ENCODE results near the gene VWA8. TPM values are rescaled to one million over a fixed set of nuclear protein-coding genes. Genes with fewer than 3 reads are reported as not detected.
"Not testable (repeated sequence)": the region's sequence is repeated elsewhere in the genome, so short reads cannot be mapped to it uniquely, and the experiment has no call there.

Gene VWA8
- total RNA-seq, 1 experiment from 2014 or later: 11.1 TPM

DNA sequence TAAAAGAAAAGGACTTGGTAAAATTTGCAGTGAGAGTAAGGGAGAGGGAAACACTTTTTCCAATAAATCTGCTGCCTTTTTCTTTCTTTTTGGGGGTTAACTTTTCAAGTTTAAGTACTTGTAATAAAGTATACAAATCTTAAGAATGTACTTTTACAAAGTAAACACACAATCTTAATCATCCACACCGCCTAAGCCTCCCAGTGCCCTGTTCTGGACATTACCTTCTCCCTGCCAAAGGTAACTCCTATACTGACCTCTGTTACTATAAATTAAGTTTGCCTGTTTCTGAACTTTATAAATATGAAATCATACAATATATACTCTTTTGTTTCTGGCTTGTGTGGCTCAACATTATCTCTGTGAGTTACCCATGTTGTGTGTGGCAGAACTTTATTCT, 365.6 kb downstream of the VWA8 start:
- no peak for DNase-seq
- H3K36me3 ChIP-seq (replicated peaks; ENCODE audit: control insufficient read depth, insufficient read depth, low read length): no peaks in the 10 kb centered on the region; the same call in 1 of the 2 replicates
- no peaks in the 10 kb centered on the region for H3K27me3 ChIP-seq (ENCODE audit: control insufficient read depth, insufficient read depth, low read length)
- no peak overlapping the region for H3K4me3 ChIP-seq (ENCODE audit: insufficient read depth, low read depth, low read length)

DNA sequence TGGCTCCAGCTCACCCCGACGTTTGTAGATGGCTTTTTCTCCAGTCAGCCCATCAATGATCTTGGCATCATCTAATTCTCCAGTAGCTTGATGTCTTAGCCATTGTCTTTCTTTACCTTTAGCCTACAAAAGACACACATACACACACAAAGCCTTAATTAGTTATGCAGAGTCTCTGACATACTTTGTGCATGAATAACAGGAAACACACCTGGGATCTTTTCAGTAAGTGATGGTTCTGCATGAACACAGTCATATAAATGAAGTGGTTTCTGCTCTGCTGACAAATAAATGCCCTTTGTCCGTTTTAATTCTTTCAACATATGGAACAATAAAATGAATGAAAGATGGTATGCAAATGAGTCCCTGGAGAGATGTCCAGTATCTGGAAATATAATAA, 370.3 kb downstream of the VWA8 start:
- Histone ChIP-seq H3K36me3 (replicated peaks; ENCODE audit: control insufficient read depth, insufficient read depth, low read length) (no peaks in the 10 kb centered on the region; the same call in 1 of the 2 replicates), H3K4me3 (ENCODE audit: insufficient read depth, low read depth, low read length) (no peak overlapping the region), H3K27me3 (ENCODE audit: control insufficient read depth, insufficient read depth, low read length) (no peaks in the 10 kb centered on the region)
- no peak for DNase-seq

- Histone ChIP-seq H3K36me3 (replicated peaks; ENCODE audit: control insufficient read depth, insufficient read depth, low read length) (no peaks in the 10 kb centered on the region; the same call in 1 of the 2 replicates), H3K27me3 (ENCODE audit: control insufficient read depth, insufficient read depth, low read length) (no peaks in the 10 kb centered on the region), H3K4me3 (ENCODE audit: insufficient read depth, low read depth, low read length) (no peak overlapping the region)
- DNase-seq: no peak
These were observed 370.8 kb downstream of the VWA8 start for GRCh38 chr13:41590122-41590521.

GRCh38 chr13:41589434-41589833, 371.5 kb downstream of the VWA8 start:
- Histone ChIP-seq H3K4me3 (ENCODE audit: insufficient read depth, low read depth, low read length) (no peak overlapping the region), H3K36me3 (replicated peaks; ENCODE audit: control insufficient read depth, insufficient read depth, low read length) (no peaks in the 10 kb centered on the region; the same call in 1 of the 2 replicates), H3K27me3 (ENCODE audit: control insufficient read depth, insufficient read depth, low read length) (no peaks in the 10 kb centered on the region)
- no peak for DNase-seq

DNA sequence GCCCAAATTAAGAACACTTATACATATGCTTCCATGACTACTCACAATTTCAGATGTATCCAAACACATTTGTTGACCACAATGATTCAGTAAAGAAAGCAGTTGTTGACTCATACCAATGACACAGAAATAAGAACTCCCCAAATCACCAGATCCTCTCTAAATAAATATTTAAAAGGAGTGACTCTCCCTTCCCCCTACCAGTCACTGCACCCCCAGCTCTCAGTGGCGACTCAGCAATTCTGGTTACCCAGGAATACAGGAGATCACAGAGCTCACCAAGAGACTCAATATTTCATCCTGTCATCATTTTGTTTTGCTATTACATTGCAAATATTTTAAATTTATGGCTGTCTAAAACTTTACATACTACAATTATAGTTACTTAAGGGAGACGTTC, 372.0 kb downstream of the VWA8 start:
- DNase-seq: no peak
- H3K4me3 ChIP-seq (ENCODE audit: insufficient read depth, low read depth, low read length): no peak overlapping the region
- no peaks in the 10 kb centered on the region for H3K27me3 ChIP-seq (ENCODE audit: control insufficient read depth, insufficient read depth, low read length)
- H3K36me3 ChIP-seq (replicated peaks; ENCODE audit: control insufficient read depth, insufficient read depth, low read length): no peaks in the 10 kb centered on the region; the same call in 1 of the 2 replicates

- DNase-seq: no peak
- no peaks in the 10 kb centered on the region for H3K27me3 ChIP-seq (ENCODE audit: control insufficient read depth, insufficient read depth, low read length)
- H3K4me3 ChIP-seq (ENCODE audit: insufficient read depth, low read depth, low read length): no peak overlapping the region
- H3K36me3 ChIP-seq (replicated peaks; ENCODE audit: control insufficient read depth, insufficient read depth, low read length): no peaks in the 10 kb centered on the region; the same call in 1 of the 2 replicates
These were observed 372.5 kb downstream of the VWA8 start for GRCh38 chr13:41588448-41588847.

GRCh38 chr13:41587490-41587889, 373.4 kb downstream of the VWA8 start:
- H3K4me3 ChIP-seq (ENCODE audit: insufficient read depth, low read depth, low read length): no peak overlapping the region
- H3K36me3 ChIP-seq (replicated peaks; ENCODE audit: control insufficient read depth, insufficient read depth, low read length): no peaks in the 10 kb centered on the region; the same call in 1 of the 2 replicates
- no peaks in the 10 kb centered on the region for H3K27me3 ChIP-seq (ENCODE audit: control insufficient read depth, insufficient read depth, low read length)
- no peak for DNase-seq

GRCh38 chr13:41586216-41586615, 374.7 kb downstream of the VWA8 start:
- no peak for DNase-seq
- Histone ChIP-seq H3K36me3 (replicated peaks; ENCODE audit: control insufficient read depth, insufficient read depth, low read length) (no peaks in the 10 kb centered on the region; the same call in 1 of the 2 replicates), H3K4me3 (ENCODE audit: insufficient read depth, low read depth, low read length) (no peak overlapping the region), H3K27me3 (ENCODE audit: control insufficient read depth, insufficient read depth, low read length) (no peaks in the 10 kb centered on the region)

DNA sequence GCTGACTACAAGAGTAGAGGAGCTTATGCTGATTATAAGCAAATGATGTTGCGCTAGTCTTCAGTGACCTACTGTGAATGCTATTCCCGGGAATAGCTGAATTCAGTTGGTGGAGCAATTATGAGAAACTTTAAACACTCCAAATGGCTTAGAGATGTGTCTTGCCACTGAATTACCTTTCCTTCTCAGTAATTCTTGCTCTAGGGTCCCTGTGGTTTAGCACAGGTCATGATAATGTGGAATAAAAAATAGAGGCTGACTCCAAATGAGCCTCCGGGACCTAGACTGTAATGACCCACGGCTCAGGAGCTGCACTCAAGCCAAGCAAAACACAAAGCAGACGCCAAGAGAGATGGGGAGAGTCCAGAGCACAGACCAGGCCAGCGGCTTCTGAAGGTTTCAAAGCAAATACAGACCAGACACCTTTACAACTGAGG, 378.9 kb downstream of the VWA8 start:
- DNase-seq: no peak
- H3K27me3 ChIP-seq (ENCODE audit: control insufficient read depth, insufficient read depth, low read length): no peaks in the 10 kb centered on the region
- no peak overlapping the region for H3K4me3 ChIP-seq (ENCODE audit: insufficient read depth, low read depth, low read length)
- H3K36me3 ChIP-seq (replicated peaks; ENCODE audit: control insufficient read depth, insufficient read depth, low read length): no peaks in the 10 kb centered on the region

DNA sequence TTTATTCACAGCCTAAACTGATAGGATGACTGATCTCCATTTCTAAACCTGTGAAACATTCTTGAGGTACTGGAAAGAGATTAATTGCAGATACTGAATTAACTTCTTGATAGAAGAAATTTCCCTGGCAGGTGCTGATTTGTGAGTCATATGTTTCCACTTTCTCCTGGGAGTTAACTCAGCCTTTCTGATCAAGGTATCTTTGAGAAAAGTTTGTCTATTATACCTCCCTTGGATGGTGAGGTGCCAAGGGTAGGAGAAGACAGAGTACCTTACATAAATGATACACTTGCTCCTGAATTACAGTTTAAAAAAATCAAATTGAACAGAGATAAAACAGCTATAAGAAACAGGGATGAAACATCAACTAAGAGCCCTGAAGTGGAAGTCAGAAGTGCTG, 380.6 kb downstream of the VWA8 start:
- H3K36me3 ChIP-seq (replicated peaks; ENCODE audit: control insufficient read depth, insufficient read depth, low read length): no peaks in the 10 kb centered on the region
- no peak overlapping the region for H3K4me3 ChIP-seq (ENCODE audit: insufficient read depth, low read depth, low read length)
- no peak for DNase-seq
- no peaks in the 10 kb centered on the region for H3K27me3 ChIP-seq (ENCODE audit: control insufficient read depth, insufficient read depth, low read length)

DNA sequence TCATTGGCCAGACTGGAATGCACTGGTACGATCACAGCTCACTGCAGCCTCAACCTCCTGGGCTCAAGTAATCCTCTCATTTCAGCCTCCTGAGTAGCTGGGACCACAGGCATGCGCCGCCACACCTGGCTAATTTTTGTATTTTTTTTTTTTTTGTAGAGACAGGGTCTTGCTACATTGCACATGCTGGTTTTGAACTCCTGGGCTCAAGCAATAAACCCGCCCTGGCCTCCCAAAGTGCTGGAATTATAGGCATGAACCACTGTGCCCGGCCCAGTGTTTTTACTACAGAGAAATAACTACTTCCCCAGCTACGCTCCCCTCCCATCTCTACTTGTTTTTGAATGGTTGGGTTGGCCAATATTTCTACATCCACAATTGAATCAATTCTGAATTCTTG, 381.0 kb downstream of the VWA8 start:
- H3K27me3 ChIP-seq (ENCODE audit: control insufficient read depth, insufficient read depth, low read length): no peaks in the 10 kb centered on the region
- DNase-seq: no peak

GRCh38 chr13:41579168-41579567, 381.7 kb downstream of the VWA8 start:
- DNase-seq: no peak
- H3K4me3 ChIP-seq (ENCODE audit: insufficient read depth, low read depth, low read length): no peak overlapping the region
- H3K36me3 ChIP-seq (replicated peaks; ENCODE audit: control insufficient read depth, insufficient read depth, low read length): no peaks in the 10 kb centered on the region
- no peaks in the 10 kb centered on the region for H3K27me3 ChIP-seq (ENCODE audit: control insufficient read depth, insufficient read depth, low read length)

More for the DNA sequence above, 381.0 kb downstream of the VWA8 start:
- Histone ChIP-seq H3K36me3 (replicated peaks; ENCODE audit: control insufficient read depth, insufficient read depth, low read length) (no peaks in the 10 kb centered on the region), H3K4me3 (ENCODE audit: insufficient read depth, low read depth, low read length) (no peak overlapping the region)

- Histone ChIP-seq H3K4me3 (ENCODE audit: insufficient read depth, low read depth, low read length) (no peak overlapping the region), H3K27me3 (ENCODE audit: control insufficient read depth, insufficient read depth, low read length) (no peaks in the 10 kb centered on the region), H3K36me3 (replicated peaks; ENCODE audit: control insufficient read depth, insufficient read depth, low read length) (no peaks in the 10 kb centered on the region)
- DNase-seq: no peak
These were observed 382.5 kb downstream of the VWA8 start for GRCh38 chr13:41578371-41578770.

GRCh38 chr13:41577436-41577835, 383.5 kb downstream of the VWA8 start:
- Histone ChIP-seq H3K4me3 (ENCODE audit: insufficient read depth, low read depth, low read length) (no peak overlapping the region), H3K36me3 (replicated peaks; ENCODE audit: control insufficient read depth, insufficient read depth, low read length) (no peaks in the 10 kb centered on the region), H3K27me3 (ENCODE audit: control insufficient read depth, insufficient read depth, low read length) (no peaks in the 10 kb centered on the region)
- no peak for DNase-seq

DNA sequence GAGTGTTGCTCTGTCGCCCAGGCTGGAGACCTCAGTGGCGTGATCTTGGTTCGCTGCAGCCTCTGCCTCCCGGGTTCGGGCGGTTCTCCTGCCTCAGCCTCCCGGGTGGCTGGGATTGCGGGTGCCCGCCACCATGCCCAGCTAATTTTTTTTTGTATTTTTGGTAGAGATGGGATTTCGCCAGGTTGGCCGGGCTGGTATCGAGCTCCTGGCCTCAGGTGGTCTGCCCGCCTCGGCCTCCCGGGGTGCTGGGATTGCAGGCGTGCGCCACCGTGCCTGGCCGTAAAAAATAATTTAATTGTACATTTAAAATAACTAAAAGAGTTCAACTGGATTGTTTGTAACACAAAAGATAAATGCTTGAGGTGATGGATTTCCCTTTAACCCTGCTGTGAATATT, 387.3 kb downstream of the VWA8 start:
- not testable (repeated sequence) for H3K36me3 ChIP-seq (replicated peaks; ENCODE audit: control insufficient read depth, insufficient read depth, low read length); DNase-seq; H3K4me3 ChIP-seq (ENCODE audit: insufficient read depth, low read depth, low read length); H3K27me3 ChIP-seq (ENCODE audit: control insufficient read depth, insufficient read depth, low read length)

DNA sequence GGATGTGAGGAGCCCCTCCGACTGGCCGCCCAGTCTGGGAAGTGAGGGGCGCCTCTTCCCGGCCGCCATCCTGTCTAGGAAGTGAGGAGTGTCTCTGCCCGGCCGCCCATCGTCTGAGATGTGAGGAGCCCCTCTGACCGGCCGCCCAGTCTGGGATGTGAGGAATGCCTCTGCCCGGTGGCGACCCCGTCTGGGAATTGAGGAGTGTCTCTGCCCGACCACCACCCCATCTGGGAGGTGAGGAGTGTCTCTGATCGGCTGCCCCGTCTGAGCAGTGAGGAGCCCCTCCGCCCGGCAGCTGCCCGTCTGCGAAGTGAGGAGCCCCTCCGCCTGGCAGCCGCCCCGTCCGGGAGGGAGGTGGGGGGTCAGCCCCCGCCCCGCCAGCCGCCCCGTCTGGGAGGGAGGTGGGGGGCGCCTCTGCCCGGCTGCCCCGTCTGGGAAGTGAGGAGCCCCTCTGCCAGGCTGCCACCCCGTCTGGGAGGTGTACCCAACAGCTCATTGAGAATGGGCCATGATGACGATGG, 389.0 kb downstream of the VWA8 start:
- not testable (repeated sequence) for H3K27me3 ChIP-seq (ENCODE audit: control insufficient read depth, insufficient read depth, low read length); H3K36me3 ChIP-seq (replicated peaks; ENCODE audit: control insufficient read depth, insufficient read depth, low read length); DNase-seq; H3K4me3 ChIP-seq (ENCODE audit: insufficient read depth, low read depth, low read length)

All from H7 (cell line).